COLO829 (cell line): ENCODE results near the gene RTL5.
"Not testable (repeated sequence)": the region's sequence is repeated elsewhere in the genome, so short reads cannot be mapped to it uniquely, and the experiment has no call there.

Experiments used
- DNase-seq: peaks from one replicate; pipeline ENCODE4 v3.0.0; 2012; ENCODE audit warnings: low spot score

The RTL5 gene

DNA sequence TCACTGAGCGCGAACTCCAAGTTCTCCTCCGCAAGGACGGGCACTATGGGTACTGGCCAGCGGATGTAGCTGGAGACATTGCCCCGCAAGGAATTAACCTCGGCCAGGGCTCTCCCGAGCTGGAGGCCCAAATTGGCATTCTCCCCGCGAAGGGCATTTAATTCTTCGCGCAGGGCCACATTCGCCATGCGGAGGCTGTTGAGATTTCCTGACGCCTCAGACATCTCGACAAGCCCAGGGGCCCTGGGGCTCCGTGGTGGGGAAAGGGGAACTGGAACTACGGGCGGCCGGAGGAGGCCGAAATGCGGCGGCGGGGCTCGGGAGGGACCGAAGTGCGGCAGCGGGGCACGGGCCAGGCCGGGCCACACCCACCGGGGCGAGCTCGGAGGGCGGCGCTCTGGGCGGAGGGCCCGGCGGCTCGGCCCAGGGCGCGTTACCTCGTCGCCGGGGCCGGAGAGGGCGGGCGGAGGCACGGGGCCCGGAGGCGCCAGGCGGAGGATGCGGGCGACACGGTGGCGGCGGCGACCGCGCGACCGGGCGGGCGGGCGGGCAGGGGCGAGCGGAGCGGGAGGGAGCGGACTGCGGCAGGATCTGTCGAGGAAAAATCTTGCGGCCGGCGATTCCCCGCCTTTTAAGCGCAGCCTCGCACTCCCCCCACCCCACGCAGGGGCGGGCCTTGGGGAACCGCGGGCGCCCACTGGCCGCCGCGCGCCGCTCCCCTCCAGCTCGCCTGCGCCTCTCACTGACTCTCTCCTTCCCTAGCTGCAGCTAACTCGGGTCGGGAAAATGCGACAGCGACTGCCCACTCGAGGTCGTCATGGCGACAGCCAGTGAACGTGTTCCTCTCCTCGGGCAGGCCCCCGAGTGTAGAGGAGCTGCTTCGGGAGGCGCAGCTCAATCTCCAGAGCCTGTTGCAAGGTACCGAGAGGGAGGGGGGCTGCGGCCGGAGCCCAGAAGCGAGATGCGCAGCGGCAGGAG is at the start of gene RTL5:
TSS of gene RTL5 (minus strand) at position 599 of the 978 bp plus-strand sequence.
- DNase-seq: peak; percentile 30

DNA sequence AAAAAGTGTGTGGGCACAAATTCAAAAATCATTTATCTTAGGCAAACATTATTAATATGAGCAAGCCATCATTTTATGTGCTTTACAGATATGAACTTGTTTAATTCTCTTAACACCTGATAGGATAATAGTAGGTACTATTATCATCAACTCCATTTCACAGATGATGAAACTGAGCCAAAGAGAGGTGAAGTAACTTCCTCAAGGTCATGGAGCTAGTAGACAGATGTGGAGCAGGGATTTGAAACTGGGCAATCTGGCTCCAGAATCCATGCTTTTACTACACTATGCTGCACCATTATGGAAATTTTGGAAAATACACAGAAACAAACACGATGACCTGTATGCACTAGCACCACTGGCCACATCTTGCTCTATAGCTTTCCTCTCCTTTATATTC is 48.8 kb upstream of the RTL5 start:
- no peak for DNase-seq

DNA sequence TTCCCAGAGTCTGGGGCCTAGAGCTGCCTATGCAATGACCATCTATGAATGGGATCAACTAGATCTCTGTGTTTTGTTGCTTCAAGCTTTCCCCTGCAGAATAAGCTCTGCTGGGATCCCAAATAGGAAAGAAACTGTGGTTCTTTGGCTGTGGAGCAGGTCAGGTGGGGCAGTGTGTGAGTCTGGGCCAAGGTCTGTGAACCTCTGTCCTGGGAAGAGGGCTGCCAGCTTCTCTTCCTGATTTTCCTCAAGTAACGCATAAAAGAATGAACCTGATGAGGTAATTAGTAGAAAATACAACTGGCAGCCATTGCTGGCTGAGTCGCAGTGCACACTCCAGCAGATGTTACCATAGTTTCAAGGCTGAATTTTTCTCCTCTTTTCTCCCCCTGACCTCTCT is 45.3 kb upstream of the RTL5 start:
- no peak for DNase-seq

DNA sequence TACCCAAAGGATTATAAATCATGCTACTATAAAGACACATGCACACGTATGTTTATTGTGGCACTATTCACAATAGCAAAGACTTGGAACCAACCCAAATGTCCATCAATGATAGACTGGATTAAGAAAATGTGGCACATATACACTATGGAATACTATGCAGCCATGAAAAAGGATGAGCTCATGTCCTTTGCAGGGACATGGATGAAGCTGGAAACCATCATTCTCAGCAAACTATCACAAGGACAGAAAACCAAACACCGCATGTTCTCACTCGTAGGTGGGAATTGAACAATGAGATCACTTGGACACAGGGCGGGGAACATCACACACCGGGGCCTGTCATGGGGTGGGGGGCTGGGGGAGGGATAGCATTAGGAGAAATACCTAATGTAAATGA is 44.6 kb upstream of the RTL5 start:
- DNase-seq: not testable (repeated sequence)

DNA sequence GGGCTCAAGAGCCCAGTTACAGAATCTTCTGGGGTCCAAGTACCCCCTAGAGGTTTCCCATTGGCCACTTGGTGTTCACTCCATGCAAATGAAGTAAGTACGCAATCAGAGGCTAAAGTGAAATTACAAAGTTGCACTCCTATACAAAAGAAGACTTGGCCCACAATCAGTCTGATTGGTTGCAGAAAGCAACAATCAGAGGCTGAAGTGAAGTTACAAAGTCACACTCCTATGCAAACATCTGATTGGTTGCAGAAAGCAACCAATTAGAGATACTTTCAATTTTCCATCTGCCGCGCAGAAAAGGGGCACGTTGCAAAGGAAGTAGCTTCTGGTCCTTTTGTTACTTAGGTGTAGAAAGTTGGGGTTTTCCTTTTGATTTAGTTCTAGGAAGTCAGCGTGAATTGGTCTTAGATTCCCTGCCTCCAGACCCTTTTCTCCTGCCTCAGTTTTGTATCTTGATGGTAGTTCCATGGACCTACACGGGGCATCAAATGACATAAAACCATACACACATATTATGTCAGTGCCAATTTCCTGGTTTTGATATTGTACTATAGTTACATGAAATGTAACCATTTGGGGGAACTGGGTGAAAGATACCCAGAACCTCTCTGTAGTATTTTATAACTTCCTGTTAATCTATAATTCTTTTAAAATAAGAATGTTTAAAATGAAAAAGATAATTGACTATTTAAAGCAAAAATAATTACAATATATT is 37.5 kb upstream of the RTL5 start:
- no peak for DNase-seq

DNA sequence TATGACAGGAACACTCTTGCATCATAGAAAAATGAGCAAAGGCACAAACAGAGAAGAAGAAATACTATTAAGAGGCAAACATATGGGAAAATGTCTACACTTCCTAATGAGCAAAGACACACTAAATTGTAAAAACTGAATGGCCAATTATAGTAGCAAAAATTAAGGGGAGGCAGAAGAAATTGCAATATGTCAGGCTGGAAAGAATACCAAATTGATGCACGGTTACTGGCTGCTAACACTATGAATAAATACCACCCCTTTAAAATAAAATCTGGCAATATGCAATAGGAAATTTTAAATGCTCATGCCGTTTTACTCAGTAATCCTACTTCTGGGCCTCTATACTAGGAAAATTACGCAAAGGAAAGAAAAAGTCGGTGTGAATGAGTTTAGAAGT is 33.8 kb upstream of the RTL5 start:
- DNase-seq: no peak

DNA sequence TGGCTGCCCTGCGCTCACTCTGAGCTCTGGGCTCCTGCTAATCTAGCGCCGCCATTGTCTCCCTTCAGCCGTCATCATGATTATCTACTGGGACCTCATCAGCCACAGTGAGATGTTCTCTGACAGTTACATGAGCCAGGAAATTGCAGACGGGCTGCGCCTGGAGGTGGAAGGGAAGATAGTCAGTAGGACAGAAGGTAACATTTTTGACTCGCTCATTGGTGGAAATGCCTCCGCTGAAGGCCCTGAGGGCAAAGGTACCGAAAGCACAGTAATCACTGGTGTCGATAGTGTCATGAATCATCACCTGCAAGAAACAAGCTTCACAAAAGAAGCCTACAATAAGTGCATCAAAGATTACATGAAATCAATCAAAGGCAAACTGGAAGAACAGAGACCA is 28.1 kb upstream of the RTL5 start:
- DNase-seq: no peak

DNA sequence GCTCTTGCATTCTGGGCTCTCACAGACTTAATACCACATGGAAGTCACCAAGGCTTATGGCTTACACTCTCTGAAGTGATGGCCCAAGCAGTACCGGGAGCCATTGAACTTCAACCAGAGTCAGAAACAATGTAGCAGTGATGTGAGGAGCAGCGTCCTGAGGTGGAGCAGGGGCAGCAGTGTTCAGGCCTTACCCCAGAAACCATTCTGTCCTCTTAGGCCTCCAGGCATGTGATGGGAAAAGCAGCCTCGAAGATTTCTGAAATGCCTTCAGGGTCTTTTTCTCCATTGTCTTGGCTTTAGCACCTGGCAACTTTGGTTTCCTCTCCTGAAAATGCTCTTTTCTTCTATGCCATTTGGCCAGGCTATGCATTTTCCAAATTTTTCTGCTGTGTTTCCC is 27.1 kb upstream of the RTL5 start:
- no peak for DNase-seq

DNA sequence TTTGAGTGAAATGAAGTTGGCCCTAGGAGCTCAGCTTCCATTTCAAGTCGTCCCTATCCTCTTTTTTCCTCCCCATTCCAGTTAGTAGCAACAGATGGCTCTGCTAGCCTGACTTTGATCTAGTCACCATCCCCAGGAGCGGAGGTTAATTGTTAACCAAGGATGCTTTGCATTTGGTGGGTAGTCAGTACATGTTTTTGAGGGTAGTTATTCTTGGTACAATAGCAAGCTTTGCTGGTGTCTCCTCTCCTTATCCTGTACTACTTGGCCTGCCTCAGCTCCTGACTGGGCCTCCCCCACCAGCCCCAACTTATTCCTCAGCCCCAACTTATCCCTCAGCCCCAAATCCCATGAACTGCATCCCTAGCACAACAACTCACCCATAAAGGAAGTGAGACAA is 14.8 kb upstream of the RTL5 start:
- no peak for DNase-seq

DNA sequence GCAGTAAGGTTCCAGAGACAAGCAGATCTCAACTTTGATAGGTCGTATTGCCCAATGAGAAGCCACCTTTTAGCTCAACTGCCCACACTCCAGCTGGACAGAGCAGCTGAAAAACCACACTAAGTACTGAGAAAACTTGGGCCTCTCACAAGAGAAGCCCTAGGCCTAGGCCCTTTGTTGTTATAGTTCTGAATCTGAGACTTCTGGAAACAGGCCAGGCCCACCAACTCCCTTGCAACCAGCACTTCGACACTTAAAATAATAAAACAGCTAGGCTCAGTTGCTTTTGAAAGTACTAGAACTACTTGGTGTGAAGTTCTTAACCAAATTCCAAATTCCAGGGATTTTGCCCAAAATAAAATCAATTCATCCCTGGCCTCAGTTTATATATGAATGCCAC is 13.5 kb upstream of the RTL5 start:
- no peak for DNase-seq

DNA sequence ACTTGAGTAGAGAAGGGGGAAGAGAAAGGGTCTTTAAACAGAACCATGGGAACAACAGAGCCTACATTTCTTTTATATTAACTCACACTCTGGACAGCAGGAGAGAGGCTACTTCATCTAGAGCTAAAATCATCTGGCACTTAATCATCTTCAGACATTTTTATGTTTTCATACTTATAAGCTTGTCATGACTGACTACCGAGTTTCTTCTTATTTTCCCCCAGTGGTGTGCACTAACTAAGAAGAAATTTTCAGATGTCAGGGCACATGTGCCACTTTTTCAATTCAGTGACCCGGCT is 11.8 kb upstream of the RTL5 start:
- no peak for DNase-seq

DNA sequence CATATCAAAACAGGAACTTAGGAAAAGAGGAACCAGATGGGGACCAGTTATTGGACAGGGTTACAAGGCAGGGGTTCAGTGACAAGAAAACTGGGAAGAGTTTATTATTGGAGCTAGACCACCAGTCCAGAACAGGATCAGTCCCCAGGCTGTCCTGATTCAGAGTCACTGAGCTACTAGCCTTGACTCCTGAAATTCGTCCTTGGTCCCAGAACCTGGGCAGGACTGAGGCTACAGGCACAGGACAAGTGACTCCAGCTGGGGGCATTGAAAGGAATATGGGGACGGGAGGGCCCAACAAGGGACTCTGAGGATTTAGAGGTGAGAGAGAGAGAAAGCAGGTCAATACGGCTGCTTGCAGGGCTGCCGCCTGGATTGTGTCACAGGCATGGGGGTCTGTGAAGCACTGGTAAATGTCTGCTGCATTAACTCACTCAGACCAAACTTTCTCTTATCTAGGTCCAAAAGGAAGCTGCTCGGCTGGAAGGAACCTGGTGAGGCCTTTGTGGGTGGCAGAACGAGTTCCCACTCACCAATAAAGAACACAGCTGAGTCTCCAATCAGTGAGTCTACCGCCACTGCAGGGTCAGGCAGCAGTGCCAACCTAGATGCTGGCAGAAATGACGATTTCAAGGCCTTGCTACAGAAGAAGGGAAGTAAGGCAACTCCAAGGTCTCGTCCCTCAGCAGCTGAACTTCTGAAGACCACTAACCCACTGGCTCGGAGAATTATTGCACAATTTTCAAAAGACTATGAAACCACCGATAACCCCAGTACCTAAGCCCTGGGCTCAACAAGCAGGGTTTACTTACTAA is 11.3 kb upstream of the RTL5 start:
- no peak for DNase-seq

DNA sequence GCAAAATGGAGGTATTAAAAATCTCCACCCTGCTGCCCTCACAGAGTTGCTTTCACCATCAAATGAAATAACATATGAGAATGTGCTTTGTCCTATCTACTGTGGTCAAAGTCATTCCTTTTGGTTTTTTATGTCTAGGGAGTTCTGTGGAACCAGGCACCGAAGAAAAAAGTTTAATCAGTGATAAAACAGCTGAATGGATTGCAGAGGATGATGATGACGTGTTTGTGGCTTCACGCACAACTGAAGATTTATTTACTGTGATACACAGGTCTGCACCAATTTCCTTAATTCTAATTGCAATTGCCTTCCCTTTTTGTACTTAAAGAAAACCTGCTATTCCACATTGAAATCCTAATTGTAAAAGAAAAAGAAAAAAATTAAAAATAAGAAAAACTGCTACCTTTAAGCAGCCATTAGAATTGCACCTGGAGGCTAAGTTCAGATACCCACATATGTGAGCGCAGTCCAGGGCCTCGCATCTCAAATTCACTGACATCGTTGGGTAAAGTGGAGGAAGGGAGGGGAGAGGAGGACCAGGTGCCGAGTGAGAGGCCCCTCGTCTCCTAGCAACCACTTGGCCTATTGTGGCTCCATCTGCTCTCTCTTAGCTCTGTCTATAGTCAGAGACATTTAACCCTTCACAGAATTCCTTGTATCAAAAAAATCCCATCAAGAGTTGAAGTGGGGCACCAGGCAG is 10.5 kb upstream of the RTL5 start:
- DNase-seq: no peak

DNA sequence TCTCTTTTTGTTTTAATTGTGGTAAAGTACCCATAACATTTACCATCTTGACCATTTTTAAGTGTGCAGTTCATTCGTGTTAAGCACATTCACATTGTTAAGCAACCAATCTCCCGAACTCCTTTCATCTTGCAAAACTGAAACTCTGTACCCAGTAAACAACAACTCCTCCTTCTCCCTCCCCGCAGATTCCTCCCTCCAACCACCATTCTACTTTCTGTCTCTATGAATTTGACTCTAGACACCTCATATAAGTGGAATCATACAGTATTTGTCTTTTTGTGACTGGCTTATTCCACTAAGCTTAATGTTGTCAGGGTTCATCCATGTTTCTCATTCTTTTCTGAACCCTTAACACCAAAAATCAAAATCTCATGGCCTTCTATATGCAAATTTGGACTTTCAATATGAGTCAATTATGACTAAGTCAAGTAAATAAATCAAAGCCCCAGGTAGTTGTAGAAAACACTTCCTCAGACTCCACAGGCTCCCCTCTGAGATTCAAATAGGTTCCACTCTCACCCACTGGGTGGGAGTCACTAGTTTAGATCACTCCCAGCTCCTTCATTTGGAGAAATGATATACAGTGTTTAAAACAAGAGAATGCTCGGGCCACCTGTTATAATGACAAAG is 9.8 kb upstream of the RTL5 start:
- no peak for DNase-seq

DNA sequence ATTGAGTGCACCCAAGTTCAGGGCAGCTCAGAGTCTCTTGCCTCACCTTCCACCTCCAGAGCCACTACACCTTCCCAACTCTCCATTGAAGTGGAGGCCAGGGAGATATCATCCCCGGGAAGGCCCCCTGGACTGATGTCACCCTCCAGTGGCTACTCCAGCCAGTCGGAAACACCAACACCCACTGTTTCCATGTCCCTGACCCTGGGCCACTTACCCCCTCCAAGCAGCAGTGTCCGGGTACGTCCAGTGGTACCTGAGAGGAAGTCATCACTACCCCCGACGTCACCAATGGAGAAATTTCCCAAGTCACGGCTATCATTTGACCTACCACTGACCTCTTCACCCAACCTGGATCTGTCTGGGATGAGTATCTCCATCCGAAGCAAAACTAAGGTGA is 7.8 kb upstream of the RTL5 start:
- no peak for DNase-seq

DNA sequence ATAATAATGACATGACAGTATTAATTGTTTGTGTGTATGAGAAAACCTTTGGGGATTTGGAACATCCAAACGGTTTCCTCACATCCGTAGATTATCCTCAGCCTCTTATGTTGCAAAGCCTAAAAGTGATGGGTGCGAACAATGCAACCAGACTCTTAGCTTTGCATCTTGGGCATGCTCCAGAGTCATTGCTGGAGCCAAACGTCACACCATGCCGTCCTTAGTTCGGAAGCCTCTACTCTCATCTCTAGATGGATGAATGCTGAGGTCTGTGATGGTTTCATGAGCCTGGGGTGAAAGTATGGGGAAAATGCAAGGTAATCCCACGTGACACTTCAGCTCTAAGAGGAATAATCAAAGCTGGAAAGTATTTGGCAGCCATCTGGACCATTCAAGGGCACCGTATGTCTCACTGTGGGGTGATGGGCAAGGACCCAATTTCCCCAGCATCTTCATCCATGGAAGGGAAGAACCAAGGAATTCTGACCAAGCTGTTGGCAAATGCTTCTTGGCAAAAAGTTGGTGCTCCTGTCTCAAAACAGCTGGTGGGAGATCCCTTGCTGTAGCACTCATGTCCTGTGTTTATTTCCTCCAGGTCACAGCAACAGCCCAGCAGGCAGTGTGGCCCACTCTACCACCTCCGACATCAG is 6.3 kb upstream of the RTL5 start:
- DNase-seq: no peak

DNA sequence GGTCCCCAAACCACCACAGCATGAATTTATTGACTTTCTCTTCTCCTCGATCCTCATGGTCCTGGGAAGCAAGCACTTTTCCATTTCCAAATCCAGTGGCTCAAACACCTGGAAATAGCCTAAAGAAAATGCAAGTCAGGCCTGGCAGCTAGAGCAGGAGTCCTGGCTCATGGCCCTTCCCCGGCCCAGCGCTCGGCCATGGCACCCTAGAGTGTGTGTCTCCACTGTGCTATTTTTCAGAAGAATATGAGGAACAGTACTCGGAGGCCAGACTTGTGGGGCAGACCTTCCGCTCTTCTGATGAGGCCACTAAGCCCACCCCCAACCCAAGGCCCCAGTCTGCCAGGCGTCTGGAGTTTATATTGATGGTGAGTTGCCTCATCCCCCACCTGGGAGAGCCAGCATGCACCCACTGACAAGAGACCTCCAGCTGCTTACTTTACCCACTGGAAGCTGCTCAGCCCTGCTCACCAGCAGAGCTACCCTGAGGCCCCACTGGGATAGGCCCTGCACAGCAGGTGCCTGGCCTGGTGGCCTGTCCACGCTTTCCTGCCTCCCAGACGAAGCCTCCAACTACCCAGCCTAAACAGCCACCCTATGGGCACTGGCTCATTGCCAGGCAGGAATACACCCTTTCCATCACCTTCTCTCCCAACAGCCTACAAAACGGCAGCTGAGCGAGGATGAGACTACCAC is 2.3 kb upstream of the RTL5 start:
- no peak for DNase-seq

DNA sequence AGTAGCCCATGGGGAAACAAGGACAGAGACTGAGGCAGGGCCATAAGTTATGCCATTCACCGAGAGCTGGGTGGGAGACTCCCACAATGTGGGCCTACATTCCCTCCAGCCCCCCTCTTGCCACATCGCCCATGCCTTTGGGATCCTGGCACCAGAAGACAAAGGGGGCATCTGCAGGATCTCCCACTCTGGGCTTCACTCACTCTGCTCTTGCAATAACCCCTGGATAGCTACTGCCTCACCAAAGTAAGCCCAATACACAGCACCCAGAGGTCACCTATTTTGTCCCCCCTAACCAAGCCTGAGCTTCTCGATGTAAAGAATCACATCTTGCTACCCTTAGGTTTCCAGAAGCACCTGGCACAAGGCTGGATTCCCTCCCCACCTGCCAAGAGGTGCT is 741 bp upstream of the RTL5 start:
- no peak for DNase-seq

DNA sequence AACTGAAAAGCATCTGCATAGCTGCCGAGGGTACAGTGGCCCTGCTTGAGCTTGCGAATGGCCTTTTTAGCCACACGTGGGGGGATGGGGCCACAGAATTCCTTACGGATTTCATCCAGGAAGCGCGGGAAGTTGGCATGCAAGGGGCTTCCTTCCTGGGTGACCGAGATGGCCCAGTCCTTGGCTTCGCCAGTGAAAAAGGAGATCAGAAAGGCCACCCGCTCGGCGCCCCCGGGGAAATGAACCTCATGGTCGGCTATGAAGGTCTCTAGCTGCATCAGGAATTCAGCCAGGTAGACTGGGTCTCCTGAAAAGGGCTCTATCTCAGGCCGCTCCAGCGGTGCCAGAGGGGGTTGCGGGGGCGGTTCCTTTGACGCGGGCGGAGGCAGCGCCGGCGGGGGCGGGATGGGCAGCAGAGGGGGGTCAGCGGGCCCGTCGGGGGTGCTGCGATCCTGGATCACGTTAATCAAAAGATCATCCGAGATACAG is 909 bp downstream of the RTL5 start:
- DNase-seq: no peak

DNA sequence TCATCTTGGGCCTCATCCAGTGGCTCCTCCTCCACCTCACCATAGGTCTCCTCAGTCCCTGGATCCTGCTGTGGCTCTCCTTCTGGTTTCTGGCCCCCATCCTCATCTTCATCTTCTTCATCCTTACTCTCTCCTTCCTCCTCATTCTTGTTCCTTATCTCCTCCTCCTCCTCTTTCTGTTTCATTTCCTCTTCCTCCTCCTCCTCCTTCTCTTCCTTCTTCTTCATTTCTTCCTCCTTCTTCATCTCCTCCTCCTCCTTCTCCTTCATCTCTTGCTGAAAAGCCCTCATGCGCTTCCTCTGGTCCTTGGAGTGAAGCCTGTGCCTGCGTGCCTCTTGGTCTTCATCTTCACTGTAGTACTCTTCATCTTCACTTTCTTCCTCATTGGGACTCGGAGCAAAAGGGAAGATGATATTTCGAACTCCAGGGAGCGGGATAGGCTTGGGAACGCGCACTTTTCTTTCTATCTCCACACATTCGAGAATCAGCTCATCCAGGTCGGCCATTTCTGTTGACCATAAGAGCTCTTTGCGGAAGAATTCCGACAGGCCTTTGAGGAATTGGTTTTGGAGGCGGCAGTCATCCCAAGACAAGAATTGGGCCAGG is 1.5 kb downstream of the RTL5 start:
- no peak for DNase-seq
